ENCODE measurements around the gene ENOX2. TPM values are rescaled to one million over a fixed set of nuclear protein-coding genes. Genes with fewer than 3 reads are reported as not detected.

ENOX2 gene
- total RNA-seq, 1 experiment from 2014 or later: 21.4 TPM

DNA sequence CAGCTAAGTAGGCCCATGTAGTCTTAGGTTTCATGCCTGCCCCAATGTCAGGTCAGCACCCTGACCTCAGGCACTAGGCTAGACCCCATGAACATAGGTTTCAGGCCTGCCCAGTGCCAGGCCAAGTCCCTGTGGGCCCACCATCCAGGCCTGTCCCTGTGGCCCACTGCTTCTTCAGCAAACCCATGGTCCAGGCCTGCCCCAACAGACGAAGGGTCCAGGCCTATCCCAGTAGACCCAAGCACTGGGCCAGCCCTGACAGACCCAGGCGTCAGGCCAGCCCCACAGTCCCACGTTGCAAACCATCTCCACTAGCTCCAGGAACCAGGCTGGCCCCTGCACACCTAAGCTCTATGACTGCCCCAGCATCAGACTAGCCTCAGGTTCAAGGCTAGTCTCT, 92.4 kb downstream of the ENOX2 start:
- Histone ChIP-seq H3K79me2 (ENCODE audit: low read depth) (no peaks in the 10 kb centered on the region), H2AFZ (no peak overlapping the region), H3F3A (ENCODE audit: insufficient read depth, low read depth) (no peaks in the 10 kb centered on the region), H4K20me1 (ENCODE audit: insufficient read depth) (no peaks in the 10 kb centered on the region), H3K36me3 (ENCODE audit: low read depth) (no peaks in the 10 kb centered on the region), H3K9me3 (ENCODE audit: insufficient read depth, low read depth) (no peaks in the 10 kb centered on the region), H3K4me1 (replicated peaks; ENCODE audit: insufficient read depth) (peaks cover 15% of the 10 kb centered on the region; the same call in 1 of the 2 replicates), H3K4me3 (no peak overlapping the region), H3K27me3 (ENCODE audit: insufficient read depth, low read depth) (no peaks in the 10 kb centered on the region), H3K27ac (no peak overlapping the region), H3K9me2 (ENCODE audit: insufficient read depth) (no peaks in the 10 kb centered on the region), H3K4me2 (no peak overlapping the region)
- TF ChIP-seq, protein P1, sequence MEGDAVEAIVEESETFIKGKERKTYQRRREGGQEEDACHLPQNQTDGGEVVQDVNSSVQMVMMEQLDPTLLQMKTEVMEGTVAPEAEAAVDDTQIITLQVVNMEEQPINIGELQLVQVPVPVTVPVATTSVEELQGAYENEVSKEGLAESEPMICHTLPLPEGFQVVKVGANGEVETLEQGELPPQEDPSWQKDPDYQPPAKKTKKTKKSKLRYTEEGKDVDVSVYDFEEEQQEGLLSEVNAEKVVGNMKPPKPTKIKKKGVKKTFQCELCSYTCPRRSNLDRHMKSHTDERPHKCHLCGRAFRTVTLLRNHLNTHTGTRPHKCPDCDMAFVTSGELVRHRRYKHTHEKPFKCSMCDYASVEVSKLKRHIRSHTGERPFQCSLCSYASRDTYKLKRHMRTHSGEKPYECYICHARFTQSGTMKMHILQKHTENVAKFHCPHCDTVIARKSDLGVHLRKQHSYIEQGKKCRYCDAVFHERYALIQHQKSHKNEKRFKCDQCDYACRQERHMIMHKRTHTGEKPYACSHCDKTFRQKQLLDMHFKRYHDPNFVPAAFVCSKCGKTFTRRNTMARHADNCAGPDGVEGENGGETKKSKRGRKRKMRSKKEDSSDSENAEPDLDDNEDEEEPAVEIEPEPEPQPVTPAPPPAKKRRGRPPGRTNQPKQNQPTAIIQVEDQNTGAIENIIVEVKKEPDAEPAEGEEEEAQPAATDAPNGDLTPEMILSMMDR (conservative IDR thresholded peaks at IDR 0.05): no peak
- TF ChIP-seq EZH2 (IDR thresholded peaks at IDR 0.05; ENCODE audit: low read depth): no peak
- intact Hi-C loops (cut with micrococcal nuclease; ENCODE audit: unreplicated experiment): no loop called here
- no peak for DNase-seq
- ChIA-PET CTCF (no interaction called here), POLR2A (ENCODE audit: unreplicated experiment) (no interaction called here)
- BruUV-seq (replicated peaks): no TSS peak

DNA sequence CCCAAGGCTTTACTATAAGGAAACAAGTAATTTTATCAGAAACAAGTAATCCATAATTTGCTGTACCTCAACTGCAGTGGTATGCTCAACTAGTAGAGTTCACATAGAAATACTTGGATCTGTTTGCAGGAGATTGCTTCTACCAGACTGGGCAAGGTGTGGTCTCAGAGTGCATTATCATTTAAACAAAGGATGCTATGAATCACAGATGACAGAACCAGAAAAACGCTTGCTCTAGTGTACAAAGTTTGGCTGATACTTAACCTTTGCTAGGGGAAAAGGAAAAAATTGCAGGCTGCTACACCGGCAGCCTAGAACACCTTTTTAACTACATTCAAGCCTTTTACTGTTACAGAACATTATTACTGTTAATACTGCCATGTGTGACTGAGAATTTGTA, 97.1 kb downstream of the ENOX2 start:
- intact Hi-C loops (cut with micrococcal nuclease; ENCODE audit: unreplicated experiment): no loop called here
- DNase-seq: peak in 1 of 2 experiments; percentile 71
- H3K4me2 ChIP-seq: peak overlapping the region; percentile 7; the same call in 1 of the 2 replicates
- no peak overlapping the region for H3K27ac ChIP-seq
- BruUV-seq (replicated peaks): no TSS peak
- H3K4me3 ChIP-seq: no peak overlapping the region
- CTCF ChIA-PET: no interaction called here
- H3K79me2 ChIP-seq (ENCODE audit: low read depth): no peaks in the 10 kb centered on the region
- no peaks in the 10 kb centered on the region for H3F3A ChIP-seq (ENCODE audit: insufficient read depth, low read depth)
- H3K36me3 ChIP-seq (ENCODE audit: low read depth): no peaks in the 10 kb centered on the region
- POLR2A ChIA-PET (ENCODE audit: unreplicated experiment): no interaction called here
- H3K4me1 ChIP-seq (replicated peaks; ENCODE audit: insufficient read depth): peaks cover 15% of the 10 kb centered on the region; the same call in 1 of the 2 replicates
- TF ChIP-seq, protein P1 (conservative IDR thresholded peaks at IDR 0.05): no peak
- TF ChIP-seq EZH2 (IDR thresholded peaks at IDR 0.05; ENCODE audit: low read depth): no peak
- peaks cover 1% of the 10 kb centered on the region; the same call in 1 of the 2 replicates for H3K9me2 ChIP-seq (ENCODE audit: insufficient read depth)
- no peaks in the 10 kb centered on the region for H3K27me3 ChIP-seq (ENCODE audit: insufficient read depth, low read depth)
- no peak overlapping the region for H2AFZ ChIP-seq
- H4K20me1 ChIP-seq (ENCODE audit: insufficient read depth): no peaks in the 10 kb centered on the region
- H3K9me3 ChIP-seq (ENCODE audit: insufficient read depth, low read depth): no peaks in the 10 kb centered on the region

DNA sequence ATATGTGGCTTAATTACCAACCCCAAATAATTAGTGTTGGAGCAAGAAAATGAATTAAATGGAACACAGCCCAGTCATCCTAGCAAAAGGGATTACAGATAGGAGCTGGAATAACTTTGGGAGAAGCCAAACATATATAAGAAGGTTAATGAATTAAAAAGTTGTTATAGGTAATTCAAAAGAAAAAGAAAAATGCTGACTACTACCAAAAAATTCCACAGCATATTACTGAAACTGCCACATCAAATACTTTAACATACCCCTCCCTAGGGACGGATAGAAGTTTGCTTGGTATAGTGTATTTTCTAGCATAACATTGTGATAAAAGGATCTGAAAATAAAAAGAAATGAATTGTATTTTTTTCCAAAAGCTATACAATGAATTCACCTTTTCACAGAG, 99.5 kb downstream of the ENOX2 start:
- POLR2A ChIA-PET (ENCODE audit: unreplicated experiment): no interaction called here
- H3K4me2 ChIP-seq: no peak overlapping the region
- H4K20me1 ChIP-seq (ENCODE audit: insufficient read depth): no peaks in the 10 kb centered on the region
- DNase-seq: no peak
- no TSS peak for BruUV-seq (replicated peaks)
- H3K9me3 ChIP-seq (ENCODE audit: insufficient read depth, low read depth): no peaks in the 10 kb centered on the region
- H3K4me3 ChIP-seq: no peak overlapping the region
- H3K36me3 ChIP-seq (ENCODE audit: low read depth): no peaks in the 10 kb centered on the region
- no peak overlapping the region for H2AFZ ChIP-seq
- TF ChIP-seq, protein P1 (conservative IDR thresholded peaks at IDR 0.05): no peak
- TF ChIP-seq EZH2 (IDR thresholded peaks at IDR 0.05; ENCODE audit: low read depth): no peak
- no peak overlapping the region for H3K27ac ChIP-seq
- peaks cover 5% of the 10 kb centered on the region; the same call in 1 of the 2 replicates for H3K9me2 ChIP-seq (ENCODE audit: insufficient read depth)
- no peaks in the 10 kb centered on the region for H3K27me3 ChIP-seq (ENCODE audit: insufficient read depth, low read depth)
- H3K4me1 ChIP-seq (replicated peaks; ENCODE audit: insufficient read depth): peaks cover 15% of the 10 kb centered on the region; the same call in 1 of the 2 replicates
- no peaks in the 10 kb centered on the region for H3F3A ChIP-seq (ENCODE audit: insufficient read depth, low read depth)
- no peaks in the 10 kb centered on the region for H3K79me2 ChIP-seq (ENCODE audit: low read depth)
- intact Hi-C loops (cut with micrococcal nuclease; ENCODE audit: unreplicated experiment): no loop called here
- CTCF ChIA-PET: no interaction called here

Data from PC-9 (cell line).